GM20000 (cell line): Measurements from ENCODE around the gene CARMIL1.

Source experiments
- DNase-seq: peaks from one replicate; pipeline ENCODE4 v3.0.0; 2012; ENCODE audit warnings: low spot score
- CTCF ChIP-seq: IDR thresholded peaks from 2 replicates; pipeline ENCODE4 v1.5.1; 2012; ENCODE audit warnings: mild to moderate bottlenecking, control low read depth; ENCODE audit errors: extremely low read depth, missing control alignments

Gene CARMIL1

GRCh38 chr6:25327432-25327831, 48.3 kb downstream of the CARMIL1 start:
- DNase-seq, result no peak

GRCh38 chr6:25329161-25329817, 50.1 kb downstream of the CARMIL1 start:
- no peak for TF ChIP-seq CTCF

More at GRCh38 chr6:25327432-25327831, 48.3 kb downstream of the CARMIL1 start:
- no peak for TF ChIP-seq CTCF

GRCh38 chr6:25329982-25330381, 50.8 kb downstream of the CARMIL1 start:
- TF ChIP-seq CTCF, result no peak
- no peak for DNase-seq

More at GRCh38 chr6:25329161-25329817, 50.1 kb downstream of the CARMIL1 start:
- no peak for DNase-seq

GRCh38 chr6:25330796-25331685, 51.9 kb downstream of the CARMIL1 start:
- TF ChIP-seq CTCF, result no peak
- no peak for DNase-seq

- no peak for DNase-seq
Measured at GRCh38 chr6:25332165-25332564, 53.0 kb downstream of the CARMIL1 start.

GRCh38 chr6:25332655-25333071, 53.5 kb downstream of the CARMIL1 start:
- DNase-seq, result peak; percentile 22
- TF ChIP-seq CTCF, result no peak

More at GRCh38 chr6:25332165-25332564, 53.0 kb downstream of the CARMIL1 start:
- TF ChIP-seq CTCF, result no peak

- no peak for DNase-seq
- TF ChIP-seq CTCF, result no peak
Measured at GRCh38 chr6:25333471-25333870, 54.3 kb downstream of the CARMIL1 start.
